MCF 10A (cell line): ENCODE data around the gene TCERG1L. TPM values are rescaled to one million over a fixed set of nuclear protein-coding genes. Genes with fewer than 3 reads are reported as not detected.
"Not testable (repeated sequence)": the region's sequence is repeated elsewhere in the genome, so short reads cannot be mapped to it uniquely, and the experiment has no call there.

Experiments used
- BruUV-seq: library from RNA; stranded (reverse); fragments of 400-500 nt; replicated peaks from 2 replicates; lab custom pipeline; 2021; lab: Mats Ljungman, UMichigan
- CTCF ChIA-PET: fragments of 300-600 bp; sonication (Branson Sonifier 250); formaldehyde crosslinking; extraction: SDS; loops from one replicate; lab custom pipeline; 2021; ENCODE audit warnings: antibody characterized with exemption, inconsistent platforms; lab: Yijun Ruan, JAX
- POLR2A ChIA-PET: fragments of 300-600, 350-650 bp; sonication (Branson Sonifier 250); formaldehyde crosslinking; extraction: SDS; loops from one replicate; lab custom pipeline; 2020; ENCODE audit warnings: antibody characterized with exemption, inconsistent platforms; lab: Yijun Ruan, JAX
- DNase-seq: peaks from one replicate; pipeline ENCODE4 v3.0.0-alpha.2; 2018; ENCODE audit not compliant: unreplicated experiment
- H3K27ac Mint-ChIP-seq: one replicate; pipeline ENCODE4 v1.8.0; 2022; ENCODE audit warnings: mild to moderate bottlenecking, low read depth, mixed read lengths; ENCODE audit not compliant: unreplicated experiment
- H3K27me3 Mint-ChIP-seq: one replicate; pipeline ENCODE4 v1.8.0; 2022; ENCODE audit warnings: mixed read lengths; ENCODE audit not compliant: insufficient read depth, unreplicated experiment
- H3K36me3 Mint-ChIP-seq: one replicate; pipeline ENCODE4 v1.8.0; 2022; ENCODE audit warnings: mild to moderate bottlenecking, moderate library complexity, mixed read lengths; ENCODE audit not compliant: insufficient read depth, unreplicated experiment
- H3K4me1 Mint-ChIP-seq: one replicate; pipeline ENCODE4 v1.8.0; 2022; ENCODE audit warnings: mixed read lengths; ENCODE audit not compliant: insufficient read depth, unreplicated experiment
- H3K4me3 Mint-ChIP-seq: one replicate; pipeline ENCODE4 v1.8.0; 2022; ENCODE audit warnings: mild to moderate bottlenecking, moderate library complexity, mixed read lengths; ENCODE audit not compliant: unreplicated experiment
- H3K9me3 Mint-ChIP-seq: one replicate; pipeline ENCODE4 v1.8.0; 2022; ENCODE audit warnings: mixed read lengths; ENCODE audit not compliant: unreplicated experiment
- intact Hi-C: fragments of 100-400 bp; cut with micrococcal nuclease; formaldehyde crosslinking; loops from 2 replicates; pipeline ENCODE4 v1.14.1; 2022
- total RNA-seq: library from RNA; stranded (reverse); gene quantifications from 2 replicates; pipeline ENCODE4 v1.2.3, GENCODE V29; 2022
- TF ChIP-seq, protein P1 (sequence below): fragments of 200-600 bp; IDR thresholded peaks from one replicate; pipeline ENCODE4 v1.8.0; 2022; ENCODE audit warnings: antibody characterized with exemption, mild to moderate bottlenecking; ENCODE audit not compliant: unreplicated experiment

The TCERG1L gene
- total RNA-seq, 1 experiment from 2014 or later = not detected

GRCh38 chr10:131337741-131338140, 26.2 kb upstream of the TCERG1L start:
- POLR2A ChIA-PET = no interaction called here
- H3K27ac Mint-ChIP-seq = no peak overlapping the region
- TF ChIP-seq, protein P1, sequence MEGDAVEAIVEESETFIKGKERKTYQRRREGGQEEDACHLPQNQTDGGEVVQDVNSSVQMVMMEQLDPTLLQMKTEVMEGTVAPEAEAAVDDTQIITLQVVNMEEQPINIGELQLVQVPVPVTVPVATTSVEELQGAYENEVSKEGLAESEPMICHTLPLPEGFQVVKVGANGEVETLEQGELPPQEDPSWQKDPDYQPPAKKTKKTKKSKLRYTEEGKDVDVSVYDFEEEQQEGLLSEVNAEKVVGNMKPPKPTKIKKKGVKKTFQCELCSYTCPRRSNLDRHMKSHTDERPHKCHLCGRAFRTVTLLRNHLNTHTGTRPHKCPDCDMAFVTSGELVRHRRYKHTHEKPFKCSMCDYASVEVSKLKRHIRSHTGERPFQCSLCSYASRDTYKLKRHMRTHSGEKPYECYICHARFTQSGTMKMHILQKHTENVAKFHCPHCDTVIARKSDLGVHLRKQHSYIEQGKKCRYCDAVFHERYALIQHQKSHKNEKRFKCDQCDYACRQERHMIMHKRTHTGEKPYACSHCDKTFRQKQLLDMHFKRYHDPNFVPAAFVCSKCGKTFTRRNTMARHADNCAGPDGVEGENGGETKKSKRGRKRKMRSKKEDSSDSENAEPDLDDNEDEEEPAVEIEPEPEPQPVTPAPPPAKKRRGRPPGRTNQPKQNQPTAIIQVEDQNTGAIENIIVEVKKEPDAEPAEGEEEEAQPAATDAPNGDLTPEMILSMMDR = no peak
- H3K9me3 Mint-ChIP-seq = peaks cover 48% of the 10 kb centered on the region
- H3K36me3 Mint-ChIP-seq = no peaks in the 10 kb centered on the region
- no peak for DNase-seq
- no peak overlapping the region for H3K4me3 Mint-ChIP-seq
- H3K4me1 Mint-ChIP-seq = no peaks in the 10 kb centered on the region
- CTCF ChIA-PET = no interaction called here
- no TSS peak for BruUV-seq
- no peaks in the 10 kb centered on the region for H3K27me3 Mint-ChIP-seq
- intact Hi-C loops = no loop called here

GRCh38 chr10:131332821-131333220, 21.3 kb upstream of the TCERG1L start:
- ChIA-PET POLR2A (no interaction called here), CTCF (no interaction called here)
- Mint-ChIP-seq H3K4me3 (no peak overlapping the region), H3K36me3 (no peaks in the 10 kb centered on the region), H3K27me3 (no peaks in the 10 kb centered on the region), H3K9me3 (peaks cover 56% of the 10 kb centered on the region), H3K27ac (no peak overlapping the region), H3K4me1 (no peaks in the 10 kb centered on the region)
- intact Hi-C loops = no loop called here
- TF ChIP-seq, protein P1 = no peak
- BruUV-seq = no TSS peak
- DNase-seq = no peak

- Mint-ChIP-seq H3K4me3 (no peak overlapping the region), H3K36me3 (no peaks in the 10 kb centered on the region), H3K9me3 (peaks cover 22% of the 10 kb centered on the region), H3K27me3 (no peaks in the 10 kb centered on the region), H3K4me1 (no peaks in the 10 kb centered on the region), H3K27ac (no peak overlapping the region)
- intact Hi-C loops = no loop called here
- DNase-seq = no peak
- ChIA-PET CTCF (no interaction called here), POLR2A (no interaction called here)
- TF ChIP-seq, protein P1 = no peak
- no TSS peak for BruUV-seq
These were observed 12.4 kb upstream of the TCERG1L start for GRCh38 chr10:131323880-131324279.

- TF ChIP-seq, protein P1 = no peak
- no TSS peak for BruUV-seq
These were observed 11.5 kb upstream of the TCERG1L start for GRCh38 chr10:131323025-131323424.

DNA sequence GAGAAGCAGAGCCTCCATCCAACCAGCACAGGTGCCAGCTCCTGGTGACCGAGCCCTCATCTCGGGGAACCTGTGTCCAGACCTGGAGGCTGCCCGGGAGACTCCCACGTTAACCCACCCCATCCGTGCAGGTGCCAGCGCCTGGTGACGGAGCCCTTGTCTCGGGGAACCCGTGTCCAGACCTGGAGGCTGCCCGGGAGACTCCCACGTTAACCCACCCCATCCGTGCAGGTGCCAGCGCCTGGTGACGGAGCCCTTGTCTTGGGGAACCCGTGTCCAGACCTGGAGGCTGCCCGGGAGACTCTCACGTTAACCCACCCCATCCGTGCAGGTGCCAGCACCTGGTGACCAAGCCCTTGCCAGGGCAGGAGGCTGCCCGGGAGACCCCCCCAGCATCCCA, 11.1 kb upstream of the TCERG1L start:
- intact Hi-C loops, H3K27me3 Mint-ChIP-seq, DNase-seq, POLR2A ChIA-PET, H3K4me1 Mint-ChIP-seq, H3K4me3 Mint-ChIP-seq, H3K36me3 Mint-ChIP-seq, H3K27ac Mint-ChIP-seq, BruUV-seq: not testable (repeated sequence)
- H3K9me3 Mint-ChIP-seq = peaks cover 26% of the 10 kb centered on the region
- CTCF ChIA-PET = interaction anchor here (0.8 kb wide), 1 partner anchor 102 kb away, joined by 6 read pairs; no protein-coding TSS in a partner anchor

More at GRCh38 chr10:131323025-131323424, 11.5 kb upstream of the TCERG1L start:
- H3K4me3 Mint-ChIP-seq = no peak overlapping the region
- no peaks in the 10 kb centered on the region for H3K4me1 Mint-ChIP-seq
- ChIA-PET CTCF (no interaction called here), POLR2A (no interaction called here)
- peaks cover 21% of the 10 kb centered on the region for H3K9me3 Mint-ChIP-seq
- no peak for DNase-seq
- H3K27ac Mint-ChIP-seq = no peak overlapping the region
- intact Hi-C loops = no loop called here
- H3K36me3 Mint-ChIP-seq = no peaks in the 10 kb centered on the region
- H3K27me3 Mint-ChIP-seq = no peaks in the 10 kb centered on the region
